ENCODE measurements around the gene SEPTIN1. TPM values are rescaled to one million over a fixed set of nuclear protein-coding genes. Genes with fewer than 3 reads are reported as not detected.

SEPTIN1 gene
- total RNA-seq, 4 donors from 2014 or later, result 0.39 to 1.2 (median 0.91) TPM; not detected in 1

DNA sequence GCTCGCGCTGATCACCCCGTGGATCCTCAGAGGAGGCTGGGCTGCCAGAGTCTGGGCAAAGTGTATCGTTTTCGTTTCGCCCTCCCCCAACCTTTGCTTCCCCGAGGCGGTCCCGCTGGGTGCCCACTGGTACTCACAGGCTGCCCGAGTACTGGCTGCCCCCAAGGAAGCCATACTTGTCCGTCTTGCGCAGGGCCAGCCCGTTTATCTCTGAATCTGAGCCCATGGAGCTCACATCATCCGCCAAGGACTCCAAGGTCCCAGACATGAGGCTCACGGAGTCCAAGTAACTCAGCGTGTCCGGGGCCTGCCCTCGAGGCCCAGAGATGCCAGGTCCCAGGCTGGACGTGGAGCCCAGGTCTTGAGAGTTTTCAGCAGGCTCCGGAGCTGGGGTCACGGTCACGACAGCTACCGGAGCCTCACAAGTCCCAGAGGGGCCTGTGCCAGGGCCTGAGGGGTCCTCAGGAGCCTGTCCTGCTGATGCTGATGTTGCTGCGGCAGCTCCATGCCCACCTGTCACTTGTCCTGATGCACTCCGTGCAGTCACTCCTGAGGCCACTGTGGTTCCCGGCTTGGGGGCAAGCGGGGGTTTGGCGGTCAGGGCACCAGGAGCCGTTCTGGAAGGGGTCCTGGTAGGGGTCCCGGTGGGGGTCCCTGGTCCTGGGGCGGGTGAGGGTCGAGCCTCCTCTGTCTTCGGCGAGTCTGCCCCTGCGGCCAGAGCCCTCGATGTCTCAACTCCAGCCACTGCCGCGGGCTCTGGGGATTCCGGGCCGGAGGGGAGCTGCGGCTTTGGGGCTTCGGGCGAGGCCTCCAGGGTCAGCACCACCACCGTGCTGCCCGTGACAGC, 13.0 kb downstream of the SEPTIN1 start:
- peak overlapping the region; percentile 64 for H3K4me3 ChIP-seq (ENCODE audit: low read depth, poor library complexity, severe bottlenecking)
- DNase-seq (ENCODE audit: low spot score in 2 of 2), result no peak
- 0 to 1% methylated on average over 22 to 23 of the region's 45 CpGs for WGBS, 2 donors
- intact Hi-C loops (cut with DNase I; ENCODE audit: low total_unique reads), result no loop called here
- TF ChIP-seq POLR2A (IDR thresholded peaks at IDR 0.05), result no peak
- TF ChIP-seq, protein P1, sequence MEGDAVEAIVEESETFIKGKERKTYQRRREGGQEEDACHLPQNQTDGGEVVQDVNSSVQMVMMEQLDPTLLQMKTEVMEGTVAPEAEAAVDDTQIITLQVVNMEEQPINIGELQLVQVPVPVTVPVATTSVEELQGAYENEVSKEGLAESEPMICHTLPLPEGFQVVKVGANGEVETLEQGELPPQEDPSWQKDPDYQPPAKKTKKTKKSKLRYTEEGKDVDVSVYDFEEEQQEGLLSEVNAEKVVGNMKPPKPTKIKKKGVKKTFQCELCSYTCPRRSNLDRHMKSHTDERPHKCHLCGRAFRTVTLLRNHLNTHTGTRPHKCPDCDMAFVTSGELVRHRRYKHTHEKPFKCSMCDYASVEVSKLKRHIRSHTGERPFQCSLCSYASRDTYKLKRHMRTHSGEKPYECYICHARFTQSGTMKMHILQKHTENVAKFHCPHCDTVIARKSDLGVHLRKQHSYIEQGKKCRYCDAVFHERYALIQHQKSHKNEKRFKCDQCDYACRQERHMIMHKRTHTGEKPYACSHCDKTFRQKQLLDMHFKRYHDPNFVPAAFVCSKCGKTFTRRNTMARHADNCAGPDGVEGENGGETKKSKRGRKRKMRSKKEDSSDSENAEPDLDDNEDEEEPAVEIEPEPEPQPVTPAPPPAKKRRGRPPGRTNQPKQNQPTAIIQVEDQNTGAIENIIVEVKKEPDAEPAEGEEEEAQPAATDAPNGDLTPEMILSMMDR (IDR thresholded peaks at IDR 0.05), result no peak

DNA sequence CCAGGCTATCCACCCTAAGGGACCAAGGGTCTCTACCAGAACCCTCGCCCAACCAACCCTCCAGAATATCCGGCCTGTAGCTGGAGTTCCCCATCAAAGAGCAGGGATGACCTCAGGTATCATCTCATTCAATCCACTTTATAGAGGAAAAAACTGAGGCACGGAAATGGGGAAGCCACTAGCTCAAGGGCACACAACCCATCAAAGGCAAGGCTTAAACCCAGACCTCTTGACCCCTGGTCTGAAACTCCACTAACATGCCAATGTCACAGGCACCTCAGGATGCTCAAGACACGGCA, 13.6 kb downstream of the SEPTIN1 start:
- no peak for DNase-seq (ENCODE audit: low spot score in 2 of 2)
- no peak for TF ChIP-seq POLR2A (IDR thresholded peaks at IDR 0.05)
- TF ChIP-seq, protein P1 (IDR thresholded peaks at IDR 0.05), result no peak
- intact Hi-C loops (cut with DNase I; ENCODE audit: low total_unique reads), result no loop called here
- WGBS, 2 donors, result 0 to 4% methylated on average over 4 of the region's 4 CpGs
- peak overlapping the region; percentile 64 for H3K4me3 ChIP-seq (ENCODE audit: low read depth, poor library complexity, severe bottlenecking)

DNA sequence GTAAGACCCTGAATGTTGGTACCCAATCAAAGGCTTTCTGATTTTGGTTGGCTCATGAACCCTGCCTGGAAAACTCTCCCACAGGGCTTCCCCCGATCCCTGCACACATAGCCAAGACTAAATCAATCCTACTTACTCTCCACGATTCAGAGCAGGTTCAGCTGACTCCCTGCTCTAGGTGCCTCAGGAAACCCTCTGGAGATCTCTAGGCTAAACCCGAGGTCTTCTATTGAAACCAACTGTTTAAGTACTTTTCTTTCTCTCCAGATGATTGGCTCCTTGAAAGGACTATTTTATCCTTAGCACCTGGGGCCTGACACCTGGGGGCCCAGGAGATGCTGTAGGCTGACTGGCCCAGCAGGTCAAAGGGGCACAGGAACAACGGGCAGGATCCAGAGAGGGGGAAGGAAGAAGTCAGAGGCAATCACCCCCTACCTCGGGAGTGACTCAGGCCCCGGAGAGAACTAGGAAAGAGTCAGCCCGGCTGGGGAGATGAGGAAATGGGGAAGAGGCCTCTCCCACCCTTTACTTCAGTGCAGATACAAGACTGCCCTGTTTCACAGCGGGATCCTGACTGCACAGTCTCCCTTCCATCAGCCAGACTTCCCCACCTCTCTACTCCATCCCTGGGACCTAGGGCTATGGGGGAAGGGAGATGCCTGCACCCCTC, 14.1 kb downstream of the SEPTIN1 start:
- WGBS, 2 donors, result 2 to 7% methylated on average over 8 of the region's 8 CpGs
- no peak for DNase-seq (ENCODE audit: low spot score in 2 of 2)
- intact Hi-C loops (cut with DNase I; ENCODE audit: low total_unique reads), result no loop called here
- no peak overlapping the region for H3K4me3 ChIP-seq (ENCODE audit: low read depth, poor library complexity, severe bottlenecking)
- TF ChIP-seq POLR2A (IDR thresholded peaks at IDR 0.05), result no peak
- TF ChIP-seq, protein P1 (IDR thresholded peaks at IDR 0.05), result no peak

DNA sequence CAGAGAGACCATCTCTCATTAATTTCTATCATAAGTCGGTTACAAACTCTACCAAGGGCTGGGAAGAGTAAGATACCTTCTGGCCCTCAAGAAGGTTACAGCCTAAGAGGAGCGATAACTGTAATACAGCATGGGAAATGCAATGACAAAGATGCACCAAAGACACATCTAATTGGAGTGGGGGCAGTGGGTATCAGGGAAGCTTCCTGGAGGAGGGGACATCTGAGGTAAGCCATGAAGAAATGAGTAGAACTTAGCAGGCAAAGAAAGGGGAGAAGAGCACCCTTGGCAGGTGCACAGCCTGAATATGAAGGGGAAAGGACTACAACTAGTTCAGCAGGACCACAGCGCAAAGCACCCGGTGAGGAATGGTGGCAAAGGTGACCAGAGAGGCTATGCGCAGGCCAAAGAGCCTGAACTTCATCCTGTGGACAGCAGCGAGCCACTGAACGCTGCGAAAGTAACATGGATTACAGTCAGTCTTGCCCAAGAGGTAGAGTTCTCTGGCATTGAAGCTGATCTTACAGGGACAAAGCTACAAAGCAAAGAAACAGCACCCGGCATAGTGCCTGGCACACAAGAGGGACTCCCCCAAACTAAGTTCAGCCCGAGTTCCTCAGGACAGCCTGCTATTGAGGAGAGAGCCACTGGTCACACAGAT, 14.9 kb downstream of the SEPTIN1 start:
- DNase-seq (ENCODE audit: low spot score in 2 of 2), result no peak
- no peak for TF ChIP-seq POLR2A (IDR thresholded peaks at IDR 0.05)
- TF ChIP-seq, protein P1 (IDR thresholded peaks at IDR 0.05), result no peak
- intact Hi-C loops (cut with DNase I; ENCODE audit: low total_unique reads), result no loop called here
- 71% methylated on average over 10 of the region's 10 CpGs for WGBS, 2 donors
- no peak overlapping the region for H3K4me3 ChIP-seq (ENCODE audit: low read depth, poor library complexity, severe bottlenecking)

DNA sequence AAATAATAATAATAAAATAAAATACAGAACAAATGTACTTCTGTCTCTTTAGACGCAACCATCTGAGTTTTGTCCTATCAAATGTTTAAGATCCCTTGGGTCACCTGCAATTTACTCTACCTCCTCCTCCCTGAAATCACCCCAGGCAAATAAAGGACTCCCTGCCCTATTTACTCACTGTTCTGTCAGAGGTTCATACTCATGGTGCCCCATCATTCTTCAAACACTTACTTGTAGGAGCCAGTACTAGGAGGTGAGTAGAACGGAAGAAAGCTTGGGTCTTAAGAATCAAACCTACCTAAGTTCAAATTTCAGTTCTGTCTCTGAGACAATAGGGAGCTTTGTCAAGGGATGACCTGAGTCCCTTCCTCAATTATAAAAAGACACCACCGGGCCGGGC, 15.8 kb downstream of the SEPTIN1 start:
- 78 to 84% methylated on average over 4 of the region's 4 CpGs for WGBS, 2 donors
- intact Hi-C loops (cut with DNase I; ENCODE audit: low total_unique reads), result no loop called here
- DNase-seq (ENCODE audit: low spot score in 2 of 2), result no peak
- TF ChIP-seq, protein P1 (IDR thresholded peaks at IDR 0.05), result no peak
- no peak for TF ChIP-seq POLR2A (IDR thresholded peaks at IDR 0.05)
- no peak overlapping the region for H3K4me3 ChIP-seq (ENCODE audit: low read depth, poor library complexity, severe bottlenecking)

All from lower leg skin (tissue), 4 donors.